IMR-90 (cell line): ENCODE measurements around the gene LRCOL1. TPM values are rescaled to one million over a fixed set of nuclear protein-coding genes. Genes with fewer than 3 reads are reported as not detected.

Experiments used
- ATAC-seq: fragments of 200-7000 bp; cut with Tn5 transposase; 2 replicates; pipeline ENCODE4 v1.9.1; 2020; ENCODE audit warnings: low read depth, mild to moderate bottlenecking, moderate library complexity
- BruUV-seq: library from RNA; stranded (reverse); fragments of 400-500 nt; replicated peaks from 2 replicates; lab custom pipeline; 2021; lab: Mats Ljungman, UMichigan
- CTCF ChIA-PET: fragments of 300-600 bp; formaldehyde crosslinking; extraction: SDS; loops from one replicate; lab custom pipeline; 2021; ENCODE audit warnings: antibody characterized with exemption; lab: Yijun Ruan, JAX
- POLR2A ChIA-PET: fragments of 300-600 bp; sonication (Branson Sonifier 250); formaldehyde crosslinking; loops from one replicate; lab custom pipeline; 2022; ENCODE audit warnings: antibody characterized with exemption; ENCODE audit not compliant: unreplicated experiment; lab: Charles Lee
- DNase-seq: peaks from one replicate; pipeline ENCODE4 v3.0.0; 2013
- H2AFZ ChIP-seq: replicated peaks from 2 replicates; pipeline ENCODE3; 2013; ENCODE audit warnings: low read length, mild to moderate bottlenecking; ENCODE audit not compliant: poor library complexity
- H2AK5ac ChIP-seq: 2 replicates; pipeline ENCODE4 v1.6.1; 2013; ENCODE audit warnings: low read depth, low read length, inconsistent platforms
- H2AK9ac ChIP-seq: replicated peaks from 2 replicates; pipeline ENCODE3; 2013; ENCODE audit warnings: mild to moderate bottlenecking, low read depth, low read length, moderate library complexity; ENCODE audit not compliant: poor library complexity
- H2BK120ac ChIP-seq: 2 replicates; pipeline ENCODE4 v1.6.1; 2013; ENCODE audit warnings: low read depth, low read length, inconsistent platforms
- H2BK15ac ChIP-seq: 3 replicates; pipeline ENCODE4 v1.6.1; 2013; ENCODE audit warnings: low read depth, low read length, inconsistent platforms
- H2BK20ac ChIP-seq: 2 replicates; pipeline ENCODE4 v1.6.1; 2013; ENCODE audit warnings: low read depth, mild to moderate bottlenecking, inconsistent platforms, low read length, moderate library complexity
- H2BK5ac ChIP-seq: 2 replicates; pipeline ENCODE4 v1.6.1; 2013; ENCODE audit warnings: mild to moderate bottlenecking, low read depth, low read length, inconsistent platforms; ENCODE audit not compliant: poor library complexity, severe bottlenecking
- H3K14ac ChIP-seq: replicated peaks from 2 replicates; pipeline ENCODE4 v1.6.1; 2013; ENCODE audit warnings: low read depth, low read length, inconsistent platforms
- H3K18ac ChIP-seq: 2 replicates; pipeline ENCODE4 v1.6.1; 2013; ENCODE audit warnings: low read depth, low read length, control low read depth
- H3K23ac ChIP-seq: 2 replicates; pipeline ENCODE4 v1.6.1; 2013; ENCODE audit warnings: low read depth, low read length, inconsistent platforms
- H3K27ac ChIP-seq: 2 replicates; pipeline ENCODE4 v1.5.1; 2013; ENCODE audit warnings: mild to moderate bottlenecking, control low read depth, low read length; ENCODE audit not compliant: insufficient read depth
- H3K27me3 ChIP-seq: 2 replicates; pipeline ENCODE4 v1.6.1; 2013; ENCODE audit warnings: low read length; ENCODE audit not compliant: control insufficient read depth, insufficient read depth
- H3K36me3 ChIP-seq: 2 replicates; pipeline ENCODE4 v1.6.1; 2013; ENCODE audit warnings: low read length, mixed read lengths; ENCODE audit not compliant: control insufficient read depth, insufficient read depth
- H3K4ac ChIP-seq: 2 replicates; pipeline ENCODE4 v1.6.1; 2013; ENCODE audit warnings: low read depth, low read length, inconsistent platforms
- H3K4me1 ChIP-seq: 2 replicates; pipeline ENCODE4 v1.6.1; 2013; ENCODE audit warnings: low read length, mixed read lengths; ENCODE audit not compliant: control insufficient read depth, insufficient read depth
- H3K4me2 ChIP-seq: 2 replicates; pipeline ENCODE4 v1.6.1; 2013; ENCODE audit warnings: low read depth, mild to moderate bottlenecking, control low read depth, low read length, moderate library complexity
- H3K4me3 ChIP-seq: 2 replicates; pipeline ENCODE4 v1.5.1; 2013; ENCODE audit warnings: low read depth, mild to moderate bottlenecking, control low read depth, low read length, moderate library complexity; ENCODE audit not compliant: insufficient read depth
- H3K56ac ChIP-seq: 2 replicates; pipeline ENCODE4 v1.6.1; 2013; ENCODE audit warnings: low read length, inconsistent platforms; ENCODE audit not compliant: insufficient read depth; ENCODE audit errors: extremely low read depth
- H3K79me1 ChIP-seq, 2 experiments: 2 replicates each; pipeline ENCODE4 v1.6.1; 2013; ENCODE audit warnings: low read length in 2 of 2, inconsistent platforms in 1 of 2, low read depth in 1 of 2
- H3K9ac ChIP-seq: 2 replicates; pipeline ENCODE4 v1.6.1; 2013; ENCODE audit warnings: low read depth, low read length, control low read depth
- H3K9me1 ChIP-seq: 2 replicates; pipeline ENCODE4 v1.6.1; 2013; ENCODE audit warnings: low read length, inconsistent platforms; ENCODE audit not compliant: insufficient read depth
- H3K9me3 ChIP-seq: 2 replicates; pipeline ENCODE4 v1.6.1; 2013; ENCODE audit warnings: low read length; ENCODE audit not compliant: control insufficient read depth, insufficient read depth
- H4K20me1 ChIP-seq: 2 replicates; pipeline ENCODE4 v1.6.1; 2013; ENCODE audit warnings: low read length, inconsistent platforms; ENCODE audit not compliant: insufficient read depth
- H4K5ac ChIP-seq: 2 replicates; pipeline ENCODE4 v1.6.1; 2013; ENCODE audit warnings: mild to moderate bottlenecking, low read depth, low read length, control low read depth
- H4K8ac ChIP-seq, 2 experiments: 2 replicates each; pipeline ENCODE4 v1.6.1; 2013; ENCODE audit warnings: low read depth in 2 of 2, low read length in 2 of 2, control low read depth in 1 of 2, inconsistent platforms in 1 of 2
- H4K91ac ChIP-seq: 2 replicates; pipeline ENCODE4 v1.6.1; 2013; ENCODE audit warnings: low read depth, low read length, inconsistent platforms; ENCODE audit not compliant: insufficient read depth
- MAZ ChIP-seq: IDR thresholded peaks from 2 replicates; pipeline ENCODE4 v1.6.1; 2012; ENCODE audit warnings: low read depth, mild to moderate bottlenecking, low read length, improper control_type of control experiment, moderate library complexity, borderline replicate concordance
- USF2 ChIP-seq: fragments of 150-350 bp; IDR thresholded peaks from 2 replicates; pipeline ENCODE4 v1.6.1; 2017; ENCODE audit warnings: mild to moderate bottlenecking, antibody characterized with exemption, low read length, low read depth
- WGBS, 2 experiments: methylation state at CpG; one replicate each; pipeline versions ENCODE4 v1.1.5 to v1.1.7; 2013; ENCODE audit warnings: missing lambda C conversion rate in 2 of 2; ENCODE audit not compliant: insufficient read length in 1 of 2; ENCODE audit errors: extremely low coverage in 2 of 2; 5-methylcytosine and 5-hydroxymethylcytosine counted together
- dilution Hi-C: fragments of 300-500 bp; cut with HindIII; formaldehyde crosslinking; loops from one replicate; pipeline ENCODE4 v1.14.3; 2018; ENCODE audit warnings: low sequenced_read_pairs; ENCODE audit not compliant: unreplicated experiment
- in situ Hi-C: fragments of 300-500 bp; cut with MboI; formaldehyde crosslinking; loops from 3 replicates; pipeline ENCODE4 v1.14.3; 2019; ENCODE audit warnings: low sequenced_read_pairs, inconsistent platforms, mixed read lengths
- intact Hi-C: fragments of 100-400 bp; cut with micrococcal nuclease; formaldehyde crosslinking; loops from 2 replicates; pipeline ENCODE4 v1.10.0; 2022
- polyA plus RNA-seq, 3 experiments: library from polyadenylated mRNA; depleted of rRNA; stranded (reverse); fragments of >200 nt; gene quantifications; 2 replicates each; pipeline ENCODE4 v1.2.3, GENCODE V29; 2012; ENCODE audit warnings: low replicate concordance in 1 of 3
- total RNA-seq: library from RNA; depleted of rRNA; stranded (reverse); fragments of >200 nt; gene quantifications from 2 replicates; pipeline ENCODE4 v1.2.3, GENCODE V29; 2012

Gene LRCOL1
- total and polyA plus RNA-seq, 2 of the 4 experiments (the other 2 are of a cell fraction), result 1.0 TPM; not detected in 1

GRCh38 chr12:132559652-132560363 lies 50.6 kb downstream of the LRCOL1 start:
- in situ Hi-C loops, result no loop called here
- Histone ChIP-seq H4K91ac (no peak overlapping the region), H2AFZ (peak overlapping the region; percentile 98), H3K9me3 (no peaks in the 10 kb centered on the region), H3K36me3 (no peaks in the 10 kb centered on the region), H4K20me1 (peaks cover 18% of the 10 kb centered on the region), H3K27me3 (no peaks in the 10 kb centered on the region), H4K8ac (peak overlapping the region in 1 of 2 experiments; percentile 93; a peak in 2 of 4 replicates), H3K56ac (no peak overlapping the region; the same call in 1 of the 2 replicates), H3K9ac (peak overlapping the region; percentile 55), H2BK5ac (no peak overlapping the region), H3K4me1 (no peaks in the 10 kb centered on the region; the same call in 1 of the 2 replicates), H3K18ac (no peak overlapping the region), H3K27ac (no peak overlapping the region; the same call in 1 of the 2 replicates), H3K14ac (peak overlapping the region; percentile 66; the same call in 1 of the 2 replicates), H2BK120ac (no peak overlapping the region), H4K5ac (peak overlapping the region; percentile 5; the same call in 1 of the 2 replicates), H3K4me3 (peak overlapping the region; percentile 93), H2AK5ac (no peak overlapping the region), H2AK9ac (peak overlapping the region; percentile 91), H3K4ac (peak overlapping the region; percentile 77; the same call in 1 of the 2 replicates), H3K79me1 (peaks cover 5 to 8% of the 10 kb centered on the region in 2 experiments; a peak in 2 of 4 replicates), H3K9me1 (no peaks in the 10 kb centered on the region), H2BK20ac (no peak overlapping the region), H2BK15ac (no peak overlapping the region), H3K23ac (no peak overlapping the region), H3K4me2 (peak overlapping the region; percentile 90)
- intact Hi-C loops, result loop anchor here (2.0 to 5.0 kb wide), 2 partner anchors 52 to 69 kb away; partner anchors contain the start of genes FBRSL1 and LRCOL1
- no TSS peak for BruUV-seq
- ChIA-PET POLR2A (no interaction called here), CTCF (no interaction called here)
- WGBS, 2 experiments, result 1% methylated on average over 32 of the region's 98 CpGs; no CpG with 5 or more reads in 1 of the 2 experiments
- dilution Hi-C loops, result no loop called here
- peak; percentile 30; the same call in 1 of the 2 replicates for TF ChIP-seq MAZ
- TF ChIP-seq USF2, result no peak
- DNase-seq (peak; percentile 36), ATAC-seq (peak; percentile 86)
